GM10847 (cell line): ENCODE data around the gene EGR2.

ENCODE experiments used
- POLR2A ChIP-seq: IDR thresholded peaks from 2 replicates; pipeline ENCODE4 v1.6.1; 2011; ENCODE audit not compliant: insufficient read length; ENCODE audit errors: extremely low read depth

EGR2 gene

GRCh38 chr10:62779487-62780248 is 36.5 kb downstream of the EGR2 start:
- no peak for TF ChIP-seq POLR2A

GRCh38 chr10:62778125-62778524 is 38.0 kb downstream of the EGR2 start:
- no peak for TF ChIP-seq POLR2A

GRCh38 chr10:62772186-62772974 is 43.8 kb downstream of the EGR2 start:
- TF ChIP-seq POLR2A = no peak

- no peak for TF ChIP-seq POLR2A
These were observed 46.5 kb downstream of the EGR2 start for GRCh38 chr10:62769574-62770242.

- no peak for TF ChIP-seq POLR2A
These were observed 49.8 kb downstream of the EGR2 start for GRCh38 chr10:62766386-62766785.

GRCh38 chr10:62765726-62766125 is 50.4 kb downstream of the EGR2 start:
- no peak for TF ChIP-seq POLR2A

GRCh38 chr10:62764011-62764410 is 52.2 kb downstream of the EGR2 start:
- TF ChIP-seq POLR2A = no peak

- no peak for TF ChIP-seq POLR2A
These were observed 53.0 kb downstream of the EGR2 start for GRCh38 chr10:62763155-62763554.
